Right ventricle myocardium inferior (tissue), 1 donor: Measurements from ENCODE around the gene KCNQ2. TPM values are rescaled to one million over a fixed set of nuclear protein-coding genes. Genes with fewer than 3 reads are reported as not detected.
A peak's percentile ranks its signal among the peaks of the same experiment; 100 is the strongest.

Experiments
- ATAC-seq: fragments of 200-7000 bp; cut with Tn5 transposase; one replicate; pipeline ENCODE4 v1.9.1; 2020; ENCODE audit warnings: mild to moderate bottlenecking, moderate library complexity
- DNase-seq: peaks from one replicate; pipeline ENCODE4 v3.0.0; 2021; ENCODE audit errors: missing footprints
- intact Hi-C: fragments of 100-400 bp; cut with DNase I; formaldehyde crosslinking; loops from one replicate; pipeline ENCODE4 v1.11.0; 2022
- total RNA-seq: library from RNA; stranded (reverse); fragmentation: NEBNext Ultra II Directional; extraction: Animal tissue kit (Norgen Biotek cat#: 25700); gene quantifications from one replicate; pipeline ENCODE4 v1.2.1, GENCODE V29; 2021
- donor health status: DM: no; HTN: yes; CAD: no; lungs with severe emphysema.

KCNQ2 gene
- total RNA-seq, 1 donor from 2014 or later, result 1.8 TPM

- ATAC-seq (no peak), DNase-seq (peak; percentile 56)
- intact Hi-C loops, result no loop called here
Measured at GRCh38 chr20:63359937-63360849, 112.3 kb downstream of the KCNQ2 start.

GRCh38 chr20:63359164-63359934, 113.1 kb downstream of the KCNQ2 start:
- DNase-seq (peak; percentile 63), ATAC-seq (no peak)
- intact Hi-C loops, result no loop called here

GRCh38 chr20:63357921-63358905, 114.2 kb downstream of the KCNQ2 start:
- DNase-seq, result peak; percentile 86
- intact Hi-C loops, result no loop called here

GRCh38 chr20:63356931-63357879, 115.2 kb downstream of the KCNQ2 start:
- ATAC-seq, result peak; percentile 56

More at GRCh38 chr20:63357921-63358905, 114.2 kb downstream of the KCNQ2 start:
- ATAC-seq, result peak; percentile 89

GRCh38 chr20:63356511-63356910, 115.9 kb downstream of the KCNQ2 start:
- DNase-seq, result peak; percentile 32
- no peak for ATAC-seq
- intact Hi-C loops, result no loop called here

More at GRCh38 chr20:63356931-63357879, 115.2 kb downstream of the KCNQ2 start:
- peak; percentile 62 for DNase-seq
- intact Hi-C loops, result no loop called here

GRCh38 chr20:63355781-63356295, 116.6 kb downstream of the KCNQ2 start:
- intact Hi-C loops, result no loop called here
- no peak for ATAC-seq
- DNase-seq, result peak; percentile 47

GRCh38 chr20:63354636-63355350, 117.7 kb downstream of the KCNQ2 start:
- intact Hi-C loops, result no loop called here
- DNase-seq, result peak; percentile 47
- no peak for ATAC-seq

- DNase-seq, result peak; percentile 31
- intact Hi-C loops, result no loop called here
Measured at GRCh38 chr20:63352811-63353221, 119.6 kb downstream of the KCNQ2 start.

GRCh38 chr20:63351811-63352591, 120.5 kb downstream of the KCNQ2 start:
- ATAC-seq, result peak; percentile 77
- peak; percentile 79 for DNase-seq
- intact Hi-C loops, result no loop called here

More at GRCh38 chr20:63352811-63353221, 119.6 kb downstream of the KCNQ2 start:
- ATAC-seq, result no peak

- DNase-seq, result peak; percentile 28
- intact Hi-C loops, result no loop called here
- ATAC-seq, result no peak
Measured at GRCh38 chr20:63351326-63351700, 121.1 kb downstream of the KCNQ2 start.

- DNase-seq (peak; percentile 65), ATAC-seq (no peak)
- intact Hi-C loops, result no loop called here
Measured at GRCh38 chr20:63350597-63351325, 121.7 kb downstream of the KCNQ2 start.
